ENCODE results near the gene LMBRD2.
A peak's percentile ranks its signal among the peaks of the same experiment; 100 is the strongest.

The LMBRD2 gene

DNA sequence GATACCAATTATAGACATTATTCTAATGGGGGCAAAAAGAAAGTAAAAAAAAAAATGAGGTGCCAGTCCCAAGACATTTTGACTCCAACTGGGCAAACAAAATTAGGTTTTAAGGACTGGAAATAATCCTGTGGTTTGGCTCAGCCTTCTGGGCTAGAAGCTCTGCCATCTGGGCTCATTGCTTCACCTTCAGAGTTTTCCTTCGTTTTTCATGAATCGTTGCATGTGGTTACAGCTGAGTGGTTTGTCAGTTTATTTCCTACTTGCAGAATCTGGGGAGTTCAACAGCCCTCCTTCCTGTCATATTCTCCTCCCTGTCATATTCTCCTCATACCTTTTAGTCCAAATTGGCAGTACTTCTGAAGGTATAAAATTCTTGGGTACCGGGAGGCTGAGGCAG lies 97.0 kb downstream of the LMBRD2 start:
- CTCF ChIA-PET = no interaction called here
- 24% methylated on average over 2 of the region's 3 CpGs for WGBS (ENCODE audit: insufficient coverage)
- no peaks in the 10 kb centered on the region for H3K27me3 ChIP-seq (replicated peaks in 2 of 5; ENCODE audit: control insufficient read depth in 4 of 5, insufficient read depth in 5 of 5, low read length in 4 of 5)

GRCh38 chr5:36052538-36052937 lies 99.1 kb downstream of the LMBRD2 start:
- Histone ChIP-seq H3K4me3 (ENCODE audit: control insufficient read depth in 1 of 7, extremely low read depth in 1 of 7, insufficient read depth in 4 of 7, low read depth in 2 of 7, low read length in 6 of 7) (no peak overlapping the region), H3K27ac (ENCODE audit: insufficient read depth in 1 of 2, low read depth in 1 of 2, low read length in 2 of 2, poor library complexity in 1 of 2, severe bottlenecking in 2 of 2) (no peak overlapping the region), H3K4me1 (ENCODE audit: control extremely low read depth in 1 of 4, control insufficient read depth in 4 of 4, insufficient read depth in 4 of 4, low read length in 3 of 4) (peaks cover 0 to 10% (median 7%) of the 10 kb centered on the region in 4 experiments), H3K36me3 (ENCODE audit: control insufficient read depth in 4 of 4, insufficient read depth in 4 of 4, low read length in 3 of 4) (no peaks in the 10 kb centered on the region), H3K9me3 (ENCODE audit: control extremely low read depth in 1 of 5, control insufficient read depth in 4 of 5, insufficient read depth in 2 of 5, low read depth in 1 of 5, low read length in 4 of 5) (no peaks in the 10 kb centered on the region), H3K27me3 (replicated peaks in 2 of 5; ENCODE audit: control insufficient read depth in 4 of 5, insufficient read depth in 5 of 5, low read length in 4 of 5) (no peaks in the 10 kb centered on the region)
- ChIA-PET CTCF (no interaction called here), POLR2A (no interaction called here)
- DNase-seq = no peak

More for the DNA sequence above, 97.0 kb downstream of the LMBRD2 start:
- Histone ChIP-seq H3K27ac (ENCODE audit: insufficient read depth in 1 of 2, low read depth in 1 of 2, low read length in 2 of 2, poor library complexity in 1 of 2, severe bottlenecking in 2 of 2) (no peak overlapping the region), H3K4me3 (ENCODE audit: control insufficient read depth in 1 of 7, extremely low read depth in 1 of 7, insufficient read depth in 4 of 7, low read depth in 2 of 7, low read length in 6 of 7) (peak overlapping the region in 2 of 7 experiments; percentile 7 to 13), H3K36me3 (ENCODE audit: control insufficient read depth in 4 of 4, insufficient read depth in 4 of 4, low read length in 3 of 4) (no peaks in the 10 kb centered on the region), H3K4me1 (ENCODE audit: control extremely low read depth in 1 of 4, control insufficient read depth in 4 of 4, insufficient read depth in 4 of 4, low read length in 3 of 4) (peaks cover 0 to 11% (median 7%) of the 10 kb centered on the region in 4 experiments), H3K9me3 (ENCODE audit: control extremely low read depth in 1 of 5, control insufficient read depth in 4 of 5, insufficient read depth in 2 of 5, low read depth in 1 of 5, low read length in 4 of 5) (no peaks in the 10 kb centered on the region)
- POLR2A ChIA-PET = no interaction called here
- peak in 2 of 3 donors; percentile 40 to 44 for DNase-seq

GRCh38 chr5:36049949-36050348 lies 101.7 kb downstream of the LMBRD2 start:
- Histone ChIP-seq H3K4me3 (ENCODE audit: control insufficient read depth in 1 of 7, extremely low read depth in 1 of 7, insufficient read depth in 4 of 7, low read depth in 2 of 7, low read length in 6 of 7) (no peak overlapping the region), H3K9me3 (ENCODE audit: control extremely low read depth in 1 of 5, control insufficient read depth in 4 of 5, insufficient read depth in 2 of 5, low read depth in 1 of 5, low read length in 4 of 5) (no peaks in the 10 kb centered on the region), H3K27ac (ENCODE audit: insufficient read depth in 1 of 2, low read depth in 1 of 2, low read length in 2 of 2, poor library complexity in 1 of 2, severe bottlenecking in 2 of 2) (no peak overlapping the region), H3K36me3 (ENCODE audit: control insufficient read depth in 4 of 4, insufficient read depth in 4 of 4, low read length in 3 of 4) (no peaks in the 10 kb centered on the region), H3K4me1 (ENCODE audit: control extremely low read depth in 1 of 4, control insufficient read depth in 4 of 4, insufficient read depth in 4 of 4, low read length in 3 of 4) (peaks cover 0 to 9% (median 5%) of the 10 kb centered on the region in 4 experiments), H3K27me3 (replicated peaks in 2 of 5; ENCODE audit: control insufficient read depth in 4 of 5, insufficient read depth in 5 of 5, low read length in 4 of 5) (no peaks in the 10 kb centered on the region)
- ChIA-PET CTCF (no interaction called here), POLR2A (no interaction called here)
- 100% methylated on average over 1 of the region's 4 CpGs for WGBS (ENCODE audit: insufficient coverage)
- no peak for DNase-seq
